Trophoblast cell (in vitro differentiated cells and primary cell): ENCODE measurements around the gene MKRN2OS.

Source experiments
- DNase-seq, 2 donors: peaks; one replicate each; pipeline ENCODE4 v3.0.0-alpha.2; 2016
- H2AFZ ChIP-seq: 2 replicates; pipeline ENCODE4 v1.6.1; 2013; ENCODE audit warnings: low read length, moderate library complexity, mild to moderate bottlenecking; ENCODE audit not compliant: insufficient read depth, poor library complexity
- H2AK5ac ChIP-seq: 2 replicates; pipeline ENCODE4 v1.6.1; 2013; ENCODE audit warnings: mild to moderate bottlenecking, low read length
- H2BK120ac ChIP-seq: 2 replicates; pipeline ENCODE4 v1.6.1; 2013; ENCODE audit warnings: low read length, mild to moderate bottlenecking, moderate library complexity; ENCODE audit not compliant: insufficient read depth, poor library complexity
- H2BK12ac ChIP-seq: 2 replicates; pipeline ENCODE4 v1.6.1; 2013; ENCODE audit warnings: mild to moderate bottlenecking, low read length, moderate library complexity
- H2BK5ac ChIP-seq: 2 replicates; pipeline ENCODE4 v1.6.1; 2013; ENCODE audit warnings: low read length, low read depth, moderate library complexity, mild to moderate bottlenecking; ENCODE audit not compliant: poor library complexity
- H3K14ac ChIP-seq: 2 replicates; pipeline ENCODE4 v1.6.1; 2013; ENCODE audit warnings: mild to moderate bottlenecking, low read length
- H3K18ac ChIP-seq: 2 replicates; pipeline ENCODE4 v1.6.1; 2013; ENCODE audit warnings: mild to moderate bottlenecking, low read length
- H3K23ac ChIP-seq: 2 replicates; pipeline ENCODE4 v1.6.1; 2013; ENCODE audit warnings: low read length
- H3K27ac ChIP-seq: 2 replicates; pipeline ENCODE4 v1.5.1; 2013; ENCODE audit warnings: low read depth, mild to moderate bottlenecking, inconsistent platforms, low read length, moderate library complexity
- H3K27me3 ChIP-seq: 2 replicates; pipeline ENCODE4 v1.6.1; 2013; ENCODE audit warnings: inconsistent platforms, mild to moderate bottlenecking, low read length, moderate library complexity; ENCODE audit not compliant: insufficient read depth
- H3K36me3 ChIP-seq, 2 experiments: 1 replicate in 1 of 2; 2 replicates in 1 of 2; pipeline ENCODE4 v1.6.1; 2013; ENCODE audit warnings: low read length in 2 of 2, mild to moderate bottlenecking in 2 of 2, moderate library complexity in 1 of 2; ENCODE audit not compliant: insufficient read depth in 2 of 2, control insufficient read depth in 1 of 2
- H3K4ac ChIP-seq: 2 replicates; pipeline ENCODE4 v1.6.1; 2013; ENCODE audit warnings: low read depth, mild to moderate bottlenecking, low read length, moderate library complexity
- H3K4me1 ChIP-seq, 2 experiments: 1 replicate in 1 of 2; 2 replicates in 1 of 2; pipeline ENCODE4 v1.6.1; 2013; ENCODE audit warnings: low read length in 2 of 2, mild to moderate bottlenecking in 2 of 2, moderate library complexity in 1 of 2; ENCODE audit not compliant: insufficient read depth in 2 of 2, control insufficient read depth in 1 of 2
- H3K4me2 ChIP-seq: 2 replicates; pipeline ENCODE4 v1.6.1; 2013; ENCODE audit warnings: inconsistent platforms, mild to moderate bottlenecking, low read length, moderate library complexity
- H3K4me3 ChIP-seq: 2 replicates; pipeline ENCODE4 v1.5.1; 2013; ENCODE audit warnings: mild to moderate bottlenecking, low read depth, low read length, inconsistent platforms
- H3K79me1 ChIP-seq: one replicate; pipeline ENCODE4 v1.6.1; 2013; ENCODE audit warnings: low read length
- H3K79me2 ChIP-seq: 2 replicates; pipeline ENCODE4 v1.6.1; 2013; ENCODE audit warnings: low read length, mild to moderate bottlenecking; ENCODE audit not compliant: control insufficient read depth, insufficient read depth, poor library complexity
- H3K9ac ChIP-seq: 2 replicates; pipeline ENCODE4 v1.6.1; 2013; ENCODE audit warnings: mild to moderate bottlenecking, low read length
- H3K9me3 ChIP-seq: 2 replicates; pipeline ENCODE4 v1.6.1; 2013; ENCODE audit warnings: low read depth, mild to moderate bottlenecking, control low read depth, inconsistent platforms, low read length; ENCODE audit not compliant: insufficient read depth
- H4K12ac ChIP-seq: 2 replicates; pipeline ENCODE4 v1.6.1; 2013; ENCODE audit warnings: low read depth, mild to moderate bottlenecking, low read length, moderate library complexity
- H4K8ac ChIP-seq: 2 replicates; pipeline ENCODE4 v1.6.1; 2013; ENCODE audit warnings: low read depth, mild to moderate bottlenecking, low read length, moderate library complexity
- H4K91ac ChIP-seq: one replicate; pipeline ENCODE4 v1.6.1; 2013; ENCODE audit warnings: low read depth, mild to moderate bottlenecking, low read length, moderate library complexity
- WGBS: extraction: QIAGEN DNeasy Blood & Tissue Kit; methylation state at CpG from one replicate; pipeline ENCODE4 v1.1.7; 2013; ENCODE audit warnings: missing lambda C conversion rate; ENCODE audit not compliant: insufficient read length, insufficient coverage; ENCODE audit errors: extremely low coverage; 5-methylcytosine and 5-hydroxymethylcytosine counted together

Gene MKRN2OS

DNA sequence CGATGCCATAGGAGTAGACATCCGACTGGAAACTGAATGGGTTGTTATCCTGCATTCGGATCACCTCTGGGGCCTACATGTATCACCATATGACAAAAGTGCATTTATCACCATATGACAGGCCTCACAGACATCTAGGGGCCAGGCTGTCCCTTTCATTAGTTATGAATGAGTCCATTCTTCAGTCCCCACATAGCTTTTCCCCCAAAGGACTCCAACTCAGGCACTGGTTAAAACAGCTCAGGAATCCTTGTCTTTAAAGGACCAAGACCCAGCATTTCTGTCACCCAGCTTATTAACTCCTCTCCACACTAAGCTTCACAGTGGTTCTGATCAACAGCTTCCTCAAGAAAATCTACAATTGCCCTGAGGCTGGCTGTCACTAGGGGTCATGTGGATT lies 39.9 kb upstream of the MKRN2OS start:
- no peak overlapping the region for H3K14ac ChIP-seq
- H2BK120ac ChIP-seq: no peak overlapping the region
- H3K9ac ChIP-seq: no peak overlapping the region
- peaks cover 44 to 58% of the 10 kb centered on the region in 2 experiments for H3K36me3 ChIP-seq
- H3K27me3 ChIP-seq: no peaks in the 10 kb centered on the region
- H3K23ac ChIP-seq: no peak overlapping the region
- H3K4me1 ChIP-seq: no peaks in the 10 kb centered on the region
- H3K27ac ChIP-seq: no peak overlapping the region
- no peak overlapping the region for H2BK5ac ChIP-seq
- no peaks in the 10 kb centered on the region for H3K79me2 ChIP-seq
- H3K9me3 ChIP-seq: no peaks in the 10 kb centered on the region
- H4K8ac ChIP-seq: no peak overlapping the region
- H3K18ac ChIP-seq: no peak overlapping the region
- no peak overlapping the region for H3K4me3 ChIP-seq
- no peak overlapping the region for H3K4me2 ChIP-seq
- H2BK12ac ChIP-seq: no peak overlapping the region
- H4K12ac ChIP-seq: no peak overlapping the region
- no CpG with 5 or more reads among the region's 3 CpGs for WGBS
- H3K4ac ChIP-seq: no peak overlapping the region
- no peak overlapping the region for H2AFZ ChIP-seq
- no peak overlapping the region for H2AK5ac ChIP-seq
- no peak for DNase-seq
- H4K91ac ChIP-seq: no peak overlapping the region
- H3K79me1 ChIP-seq: no peaks in the 10 kb centered on the region

DNA sequence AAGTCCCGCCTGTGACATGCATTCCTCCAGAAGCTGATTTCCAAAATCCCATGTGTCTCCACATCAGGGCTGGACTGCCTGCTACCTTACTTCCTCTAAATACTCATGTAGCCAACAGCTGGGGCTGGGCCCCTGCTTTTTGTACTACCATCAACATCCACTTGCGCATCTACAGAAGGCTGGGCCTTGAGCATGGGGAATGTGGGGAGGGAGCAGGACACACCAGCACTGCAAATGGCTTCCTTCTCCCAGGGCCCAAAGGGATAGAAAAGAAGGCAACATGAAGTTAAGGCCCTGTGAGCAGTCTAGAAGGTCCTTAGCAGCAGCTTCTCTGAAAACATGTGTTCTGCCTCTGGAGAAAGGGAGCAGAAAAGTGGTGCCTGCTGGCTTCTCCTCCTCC lies 38.8 kb upstream of the MKRN2OS start:
- Histone ChIP-seq H4K12ac (no peak overlapping the region), H3K9me3 (no peaks in the 10 kb centered on the region), H2BK5ac (no peak overlapping the region), H3K23ac (no peak overlapping the region), H4K91ac (no peak overlapping the region), H3K18ac (no peak overlapping the region), H3K4ac (no peak overlapping the region), H2AK5ac (no peak overlapping the region), H3K4me2 (no peak overlapping the region), H3K79me2 (no peaks in the 10 kb centered on the region), H2BK120ac (no peak overlapping the region), H3K27ac (no peak overlapping the region), H2AFZ (no peak overlapping the region), H3K9ac (no peak overlapping the region), H3K79me1 (no peaks in the 10 kb centered on the region), H3K14ac (no peak overlapping the region), H2BK12ac (no peak overlapping the region), H3K27me3 (no peaks in the 10 kb centered on the region), H3K4me3 (no peak overlapping the region), H3K36me3 (peaks cover 48 to 62% of the 10 kb centered on the region in 2 experiments), H3K4me1 (no peaks in the 10 kb centered on the region), H4K8ac (no peak overlapping the region)
- DNase-seq: no peak
- WGBS: no CpG with 5 or more reads among the region's 2 CpGs

DNA sequence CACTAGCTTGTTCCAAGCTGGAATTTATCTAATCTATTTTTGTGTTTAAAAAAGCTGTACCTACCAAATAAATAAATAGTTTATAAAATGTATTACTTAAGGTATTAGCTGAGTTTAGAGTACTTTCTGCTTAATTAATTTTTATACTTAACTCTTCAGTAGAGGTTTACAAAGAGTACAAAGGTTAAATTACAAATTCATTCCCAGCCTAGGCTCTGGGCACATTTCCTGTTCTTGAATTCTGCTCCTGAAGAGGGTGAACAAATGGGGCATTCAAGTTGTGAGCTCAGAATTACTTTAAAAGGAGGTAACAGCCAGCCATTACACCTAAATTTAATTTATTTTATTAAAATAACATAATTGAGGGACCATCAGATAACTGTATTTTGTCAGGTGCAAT lies 38.0 kb upstream of the MKRN2OS start:
- Histone ChIP-seq H3K18ac (no peak overlapping the region), H3K79me1 (no peaks in the 10 kb centered on the region), H3K4me1 (no peaks in the 10 kb centered on the region), H3K4me2 (no peak overlapping the region), H3K23ac (no peak overlapping the region), H4K12ac (no peak overlapping the region), H3K14ac (no peak overlapping the region), H2BK5ac (no peak overlapping the region), H3K36me3 (peaks cover 46 to 58% of the 10 kb centered on the region in 2 experiments), H4K8ac (no peak overlapping the region), H3K79me2 (no peaks in the 10 kb centered on the region), H3K4me3 (no peak overlapping the region), H3K9me3 (no peaks in the 10 kb centered on the region), H4K91ac (no peak overlapping the region), H2BK120ac (no peak overlapping the region), H3K27me3 (no peaks in the 10 kb centered on the region), H3K27ac (no peak overlapping the region), H2BK12ac (no peak overlapping the region), H2AK5ac (no peak overlapping the region), H3K4ac (no peak overlapping the region), H2AFZ (no peak overlapping the region), H3K9ac (no peak overlapping the region)
- no peak for DNase-seq

GRCh38 chr3:12582730-12583129 lies 37.4 kb upstream of the MKRN2OS start:
- Histone ChIP-seq H3K9ac (no peak overlapping the region), H3K4ac (no peak overlapping the region), H3K18ac (no peak overlapping the region), H3K27me3 (no peaks in the 10 kb centered on the region), H3K79me1 (no peaks in the 10 kb centered on the region), H3K27ac (no peak overlapping the region), H2BK5ac (no peak overlapping the region), H2BK120ac (no peak overlapping the region), H4K91ac (no peak overlapping the region), H2BK12ac (no peak overlapping the region), H3K36me3 (peaks cover 46 to 56% of the 10 kb centered on the region in 2 experiments), H4K8ac (no peak overlapping the region), H4K12ac (no peak overlapping the region), H3K4me1 (no peaks in the 10 kb centered on the region), H3K4me2 (no peak overlapping the region), H2AFZ (no peak overlapping the region), H3K14ac (no peak overlapping the region), H3K79me2 (no peaks in the 10 kb centered on the region), H3K23ac (no peak overlapping the region), H3K9me3 (no peaks in the 10 kb centered on the region), H3K4me3 (no peak overlapping the region), H2AK5ac (no peak overlapping the region)
- DNase-seq: no peak
- no CpG with 5 or more reads among the region's 4 CpGs for WGBS
